ENCODE results near the gene PAX8.

Gene PAX8

GRCh38 chr2:113180131-113180946 is 98.4 kb downstream of the PAX8 start:
- no peak for DNase-seq

- DNase-seq, result no peak
Observed at GRCh38 chr2:113179446-113180045, 99.2 kb downstream of the PAX8 start.

GRCh38 chr2:113178891-113179290 is 99.8 kb downstream of the PAX8 start:
- no peak for DNase-seq

- no peak for DNase-seq
Observed at GRCh38 chr2:113178069-113178746, 100.5 kb downstream of the PAX8 start.

GRCh38 chr2:113176696-113177355 is 101.9 kb downstream of the PAX8 start:
- DNase-seq, result no peak

- no peak for DNase-seq
Observed at GRCh38 chr2:113175736-113176695, 102.7 kb downstream of the PAX8 start.

- no peak for DNase-seq
Observed at GRCh38 chr2:113175042-113175628, 103.6 kb downstream of the PAX8 start.

GRCh38 chr2:113174376-113174750 is 104.4 kb downstream of the PAX8 start:
- DNase-seq, result no peak

GRCh38 chr2:113173542-113174375 is 105.0 kb downstream of the PAX8 start, which contains the start of gene PSD4:
Gene PSD4, plus strand, starts transcription at chr2:113173971. Its CDS starts 8,486 bp downstream, at chr2:113182457.
- no peak for DNase-seq

GRCh38 chr2:113172721-113173541 is 105.8 kb downstream of the PAX8 start:
- no peak for DNase-seq

- no peak for DNase-seq
Observed at GRCh38 chr2:113171334-113172075, 107.2 kb downstream of the PAX8 start.

GRCh38 chr2:113169586-113169985 is 109.1 kb downstream of the PAX8 start:
- no peak for DNase-seq

- no peak for DNase-seq
Observed at GRCh38 chr2:113169002-113169530, 109.7 kb downstream of the PAX8 start.

- no peak for DNase-seq
Observed at GRCh38 chr2:113167962-113168340, 110.8 kb downstream of the PAX8 start.

GRCh38 chr2:113167115-113167932 is 111.4 kb downstream of the PAX8 start:
- no peak for DNase-seq

GRCh38 chr2:113166187-113166645 is 112.5 kb downstream of the PAX8 start:
- DNase-seq, result no peak
